Stimulated activated CD8-positive, alpha-beta memory T cell treated with anti-CD3 and anti-CD28 coated beads, Interleukin-15, amount 100 ng/mL, for 1 hour (primary cell): ENCODE data around the gene OLFM1.
"Not testable (repeated sequence)": the region's sequence is repeated elsewhere in the genome, so short reads cannot be mapped to it uniquely, and the experiment has no call there.

Source experiments
- DNase-seq: peaks from one replicate; pipeline ENCODE4 v3.0.0-alpha.2; 2020; ENCODE audit warnings: low read depth

Gene OLFM1

DNA sequence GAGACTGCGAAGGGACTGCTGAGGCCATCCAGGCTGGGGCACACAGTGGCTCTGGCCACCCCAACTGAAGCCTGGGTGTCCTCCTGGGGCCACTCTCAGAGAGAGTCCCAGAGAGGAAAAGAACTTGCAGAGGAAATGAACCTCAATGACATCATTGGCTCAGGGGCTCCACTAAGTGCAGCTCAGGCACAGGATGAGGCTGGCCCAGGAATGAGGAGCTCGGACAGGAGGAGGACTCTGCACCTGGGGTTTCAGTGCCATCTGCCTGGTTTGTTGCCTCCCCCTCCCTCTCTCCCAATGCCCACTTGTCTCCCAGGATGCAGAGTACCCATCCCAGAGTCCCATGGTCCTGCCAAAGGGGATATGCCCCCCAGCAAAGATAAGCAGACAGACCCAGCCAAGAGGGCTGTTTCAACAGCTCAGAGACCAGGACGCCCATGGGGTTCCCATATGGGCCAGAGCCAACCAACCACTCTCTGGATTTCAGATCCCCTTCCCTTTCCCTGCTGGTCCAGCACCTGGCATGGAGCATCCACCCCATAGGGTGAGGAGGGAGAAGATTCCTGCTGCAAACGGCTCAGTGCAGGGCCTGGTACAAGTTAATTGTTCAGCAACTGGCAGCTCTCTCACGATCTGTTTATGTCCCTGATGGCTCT is 26.9 kb upstream of the OLFM1 start:
- no peak for DNase-seq

DNA sequence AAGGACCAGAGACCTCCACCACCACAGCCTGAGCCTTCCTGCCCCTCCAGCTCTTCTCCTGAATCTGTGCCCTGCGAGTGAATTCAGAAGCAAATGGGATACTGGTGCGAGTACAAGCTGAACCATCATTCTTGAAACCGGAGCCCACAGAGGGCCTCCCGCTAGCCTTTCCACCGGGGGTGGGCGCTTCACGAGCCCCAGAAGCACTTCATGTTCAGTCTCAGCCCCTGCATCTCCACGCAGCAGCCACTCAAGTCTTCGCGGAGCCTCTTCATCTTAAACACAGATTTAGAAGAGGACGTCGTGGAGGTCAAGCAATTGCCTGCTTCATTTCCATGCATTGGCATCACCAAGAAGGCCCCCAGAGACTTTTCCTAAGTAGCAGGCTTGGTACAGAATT is 26.0 kb upstream of the OLFM1 start:
- DNase-seq, result no peak

DNA sequence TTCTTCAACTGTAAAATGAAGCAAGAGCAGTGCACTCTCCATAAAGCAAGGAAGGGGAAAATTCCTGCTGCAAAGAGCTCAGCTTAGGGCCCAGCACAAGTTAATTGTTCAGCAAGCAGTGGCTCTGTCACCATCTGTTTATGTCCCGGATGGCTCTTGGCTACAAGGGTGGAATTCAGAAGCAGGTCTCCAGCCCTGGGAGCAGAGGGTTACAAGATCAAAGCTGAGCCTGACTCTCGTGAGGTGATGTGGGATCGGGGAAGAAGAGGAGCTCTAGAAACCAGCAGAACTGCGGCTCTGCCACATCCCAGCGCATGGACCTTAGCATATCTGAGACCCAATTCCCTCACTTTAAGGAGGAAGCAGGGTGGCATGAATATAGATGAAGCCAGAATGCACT is 25.2 kb upstream of the OLFM1 start:
- no peak for DNase-seq

DNA sequence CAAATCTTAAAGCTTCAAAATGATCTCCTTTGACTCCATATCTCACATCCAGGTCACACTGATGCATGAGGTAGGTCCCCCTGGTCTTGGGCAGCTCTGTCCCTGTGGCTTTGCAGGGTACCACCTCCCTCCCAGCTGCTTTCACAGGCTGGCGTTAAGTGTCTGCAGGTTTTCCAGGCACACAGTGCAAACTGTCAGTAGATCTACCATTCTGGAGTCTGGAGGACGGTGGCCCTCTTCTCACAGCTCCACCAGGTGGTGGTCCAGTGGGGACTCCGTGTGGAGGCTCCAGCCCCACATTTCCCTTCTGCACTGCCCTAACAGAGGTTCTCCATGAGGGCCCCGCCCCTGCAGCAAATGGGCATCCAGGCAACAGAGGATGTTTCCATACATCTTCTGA is 24.0 kb upstream of the OLFM1 start:
- DNase-seq, result not testable (repeated sequence)

DNA sequence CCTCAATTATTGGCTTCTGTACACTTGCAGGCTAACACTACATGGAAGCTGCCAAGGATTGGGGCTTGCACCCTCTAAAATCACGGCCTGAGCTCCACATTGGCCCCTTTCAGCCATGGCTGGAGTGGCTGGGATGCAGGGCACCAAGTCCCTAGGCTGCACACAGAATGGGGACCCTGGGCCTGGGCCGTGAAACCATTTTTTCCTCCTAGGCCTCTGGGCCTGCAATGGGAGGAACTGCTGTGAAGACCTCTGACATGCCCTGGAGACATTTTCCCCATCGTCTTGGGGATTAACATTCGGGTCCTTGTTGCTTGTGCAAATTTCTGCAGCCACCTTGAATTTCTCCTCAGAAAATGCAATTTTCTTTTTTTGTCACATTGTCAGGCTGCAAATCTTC is 23.6 kb upstream of the OLFM1 start:
- DNase-seq, result not testable (repeated sequence)

DNA sequence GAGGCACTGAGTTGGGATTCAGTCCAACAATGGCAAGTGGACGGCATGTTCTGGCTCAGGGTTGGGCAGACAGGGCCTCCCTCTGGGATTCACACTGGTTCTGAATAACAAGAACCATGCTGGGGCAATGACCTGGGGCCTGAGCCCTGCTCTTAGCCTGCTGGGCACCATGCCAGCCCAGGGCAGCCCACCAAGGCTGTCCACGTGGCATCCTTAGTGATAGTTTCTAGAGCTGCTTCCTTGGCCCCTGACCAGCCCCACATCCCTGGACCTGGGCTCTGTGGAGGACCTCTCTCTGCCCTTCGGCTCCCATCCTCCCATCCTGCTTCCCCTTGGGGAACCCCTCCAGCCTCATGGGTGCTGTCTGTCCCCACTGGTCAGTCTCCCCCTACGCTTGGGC is 22.3 kb upstream of the OLFM1 start:
- DNase-seq, result no peak

DNA sequence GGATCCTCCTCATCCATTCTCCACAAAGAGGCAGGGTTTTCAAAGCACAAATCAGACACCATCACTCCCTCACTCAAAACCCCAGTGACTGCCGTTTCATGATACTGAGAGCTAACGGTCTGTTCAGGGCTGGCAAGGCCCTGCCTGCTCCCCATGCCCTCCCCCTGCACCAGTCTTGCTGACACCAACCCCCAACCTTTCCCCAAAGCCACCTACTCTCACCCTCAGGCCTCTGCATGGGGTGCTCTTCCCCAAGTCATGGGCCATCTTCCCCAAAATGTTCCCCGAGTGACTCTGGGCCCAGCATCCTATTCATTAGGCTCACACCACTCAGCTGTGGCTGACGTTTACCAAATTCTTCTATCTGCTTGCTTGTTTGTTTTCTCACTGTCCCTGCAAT is 21.7 kb upstream of the OLFM1 start:
- DNase-seq, result no peak

DNA sequence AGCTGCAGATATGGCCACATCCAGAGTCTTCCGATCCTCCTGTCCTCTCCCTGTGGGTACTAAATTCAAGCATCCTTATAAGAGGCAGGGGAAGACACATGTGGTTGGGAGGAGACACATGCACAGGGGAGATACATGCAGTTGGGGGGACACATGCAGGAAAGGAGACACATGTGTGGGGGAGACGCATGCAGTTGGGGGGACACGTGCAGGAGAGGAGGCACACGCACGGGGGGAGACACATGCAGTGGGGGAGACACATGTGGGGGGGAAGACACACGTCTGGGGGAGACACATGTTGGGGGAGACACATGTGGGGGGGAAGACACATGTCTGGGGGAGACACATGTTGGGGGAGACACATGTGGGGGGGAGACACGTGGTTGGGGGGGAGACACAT is 21.2 kb upstream of the OLFM1 start:
- DNase-seq, result no peak

DNA sequence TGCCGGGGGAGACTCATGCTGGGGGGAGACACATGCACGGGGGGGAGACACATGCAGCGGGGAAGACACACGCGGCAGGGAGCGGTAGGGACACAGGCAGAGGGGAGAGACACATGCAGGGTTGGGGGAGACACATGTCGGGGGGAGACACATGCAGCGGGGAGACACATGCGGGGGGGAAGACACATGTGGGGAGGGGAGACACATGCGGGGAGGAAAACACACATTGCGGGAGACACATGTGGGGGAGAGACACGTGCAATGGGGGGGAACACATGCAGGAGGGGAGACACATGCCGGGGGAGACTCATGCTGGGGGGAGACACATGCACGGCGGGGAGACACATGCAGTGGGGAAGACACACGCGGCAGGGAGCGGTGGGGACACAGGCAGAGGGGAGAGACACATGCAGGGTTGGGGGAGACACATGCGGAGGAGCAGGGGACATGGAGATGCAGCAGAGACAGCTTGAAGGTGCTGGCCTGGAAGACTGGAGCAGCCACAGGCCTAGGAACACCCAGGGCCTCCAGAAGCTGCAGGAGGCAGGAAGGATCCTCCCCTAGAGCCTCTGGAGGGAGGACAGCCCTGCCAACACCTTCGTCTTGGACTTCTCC is 20.3 kb upstream of the OLFM1 start:
- no peak for DNase-seq

DNA sequence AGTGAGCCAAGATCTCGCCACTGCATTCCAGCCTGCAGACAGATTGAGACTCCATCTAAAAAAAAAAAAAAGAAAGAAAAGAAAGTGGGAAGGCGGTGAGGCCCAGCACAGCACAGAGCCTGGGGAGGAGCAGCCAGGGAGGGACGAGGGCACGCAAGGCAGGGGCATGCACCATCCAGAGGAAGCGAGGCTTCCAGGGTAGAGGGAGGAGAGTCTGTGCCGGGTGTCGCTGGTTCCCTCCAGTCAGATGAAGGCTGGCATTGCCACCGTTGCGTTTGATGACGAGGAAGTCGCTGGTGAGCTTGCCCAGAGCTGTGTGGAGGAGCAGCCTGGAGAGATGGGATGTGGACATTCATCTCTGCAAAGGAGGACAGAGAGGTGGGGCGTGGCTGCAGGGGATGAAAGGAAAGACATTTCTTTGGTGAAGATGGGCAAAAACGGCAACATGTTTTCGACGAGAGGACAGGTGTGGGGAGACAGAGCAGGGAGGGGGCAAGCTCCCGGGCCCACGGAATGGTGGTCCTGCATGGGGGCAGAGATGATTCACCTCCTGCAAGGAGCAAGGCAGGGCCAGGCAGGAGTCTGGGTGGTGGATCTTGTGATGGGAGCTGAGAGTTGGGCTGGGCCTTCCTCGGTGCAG is 18.6 kb upstream of the OLFM1 start:
- no peak for DNase-seq

DNA sequence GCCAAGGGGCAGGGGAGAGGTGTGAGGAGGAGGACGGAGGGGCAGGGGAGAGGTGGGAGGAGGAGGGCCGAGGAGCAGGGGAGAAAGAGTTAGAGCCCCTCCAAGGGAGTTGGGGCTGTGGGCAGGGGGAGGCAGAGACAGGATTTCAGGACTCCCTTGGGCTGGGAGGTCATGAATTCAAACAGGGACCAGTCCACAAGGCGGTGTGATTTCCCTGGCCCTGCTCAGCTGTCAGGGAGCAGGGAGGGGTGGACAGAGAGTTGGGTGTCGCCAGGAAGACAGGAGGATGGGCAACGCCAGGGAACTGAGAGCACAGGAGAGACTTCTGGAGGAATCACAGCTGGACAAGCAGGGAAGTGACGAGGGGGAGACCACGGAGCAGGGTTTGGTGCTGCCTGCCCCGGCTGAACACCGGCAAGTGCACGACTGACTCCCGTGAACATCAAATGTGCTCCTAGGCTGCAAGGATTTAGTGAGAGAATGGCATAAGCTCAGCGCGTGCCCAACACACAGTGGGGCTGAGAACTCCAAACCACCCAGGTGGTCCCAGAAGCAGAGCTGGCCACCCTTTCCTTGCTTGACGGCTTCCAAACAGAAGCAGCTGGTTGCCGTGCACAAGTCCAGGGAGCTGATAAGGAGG is 17.8 kb upstream of the OLFM1 start:
- no peak for DNase-seq

DNA sequence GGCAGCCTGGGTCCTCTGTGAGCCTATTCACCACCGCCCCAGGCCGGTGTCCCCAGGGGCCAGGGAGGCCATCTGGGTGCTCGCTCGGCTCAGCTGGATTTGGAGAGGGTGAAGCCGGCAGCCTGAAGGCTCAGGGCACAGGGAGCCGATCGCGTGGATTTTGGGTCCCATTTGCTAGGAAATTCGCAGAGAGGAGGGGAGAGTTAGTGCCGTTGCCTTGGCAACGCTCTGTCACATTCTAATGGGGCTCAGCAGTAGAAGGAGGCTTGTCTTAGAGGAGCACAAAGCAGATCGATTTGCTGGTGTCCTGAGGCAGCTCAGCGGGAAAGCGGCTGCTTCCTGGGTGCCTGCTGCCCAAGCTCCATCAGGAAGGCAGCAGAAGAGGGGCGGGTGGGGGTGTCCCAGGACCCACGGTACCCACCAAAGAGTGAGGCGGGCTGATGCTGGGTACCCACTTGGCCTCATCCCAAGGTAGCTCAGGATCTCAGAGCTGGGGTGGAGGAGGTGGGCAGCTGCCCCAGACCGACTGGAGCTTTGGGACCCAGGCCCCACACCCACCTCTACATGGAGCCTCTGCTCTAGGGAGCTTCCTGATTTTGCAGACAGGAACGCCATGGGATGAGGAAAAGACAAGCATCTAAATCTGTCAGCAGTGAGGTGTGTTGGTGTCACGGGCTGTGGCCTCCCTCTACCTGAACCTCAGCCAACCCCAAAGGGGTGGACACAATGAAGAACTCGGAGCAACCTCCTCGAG is 17.1 kb upstream of the OLFM1 start:
- no peak for DNase-seq

DNA sequence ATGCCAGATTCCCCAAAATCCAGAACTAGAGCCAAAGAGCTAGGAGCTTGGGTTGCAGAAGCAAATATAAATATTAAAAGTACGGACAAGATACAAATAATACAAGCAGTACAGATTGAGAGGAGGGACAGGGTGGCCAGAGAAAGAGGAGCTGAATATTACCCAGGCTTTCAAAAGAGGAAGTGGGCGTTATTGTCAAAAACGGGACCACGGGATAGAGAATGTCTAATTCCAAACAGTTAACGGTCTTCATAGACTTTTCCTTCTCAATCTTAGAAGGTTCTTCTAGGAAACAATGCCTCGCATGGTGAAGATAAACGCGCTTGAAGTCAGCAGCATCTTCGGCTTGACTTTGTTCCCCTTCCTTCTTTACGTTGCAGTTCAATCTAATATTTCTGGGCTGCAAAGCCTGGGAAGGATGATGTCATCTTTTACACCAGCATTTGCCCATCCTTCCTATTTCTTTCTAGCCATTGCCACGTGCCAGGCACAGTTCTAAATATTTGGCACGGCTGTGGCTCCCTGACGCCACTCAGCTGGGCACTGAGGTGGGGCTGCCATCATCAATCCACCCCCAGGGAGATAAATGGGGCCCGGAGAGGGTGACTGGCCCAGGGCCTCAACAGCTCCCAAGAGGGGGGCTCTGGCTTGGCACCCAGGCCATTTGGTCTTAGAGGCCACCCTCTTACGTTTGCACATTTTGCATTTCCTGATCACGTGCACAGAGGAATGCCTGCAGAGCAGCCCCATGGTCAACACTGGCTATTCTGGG is 16.3 kb upstream of the OLFM1 start:
- no peak for DNase-seq

DNA sequence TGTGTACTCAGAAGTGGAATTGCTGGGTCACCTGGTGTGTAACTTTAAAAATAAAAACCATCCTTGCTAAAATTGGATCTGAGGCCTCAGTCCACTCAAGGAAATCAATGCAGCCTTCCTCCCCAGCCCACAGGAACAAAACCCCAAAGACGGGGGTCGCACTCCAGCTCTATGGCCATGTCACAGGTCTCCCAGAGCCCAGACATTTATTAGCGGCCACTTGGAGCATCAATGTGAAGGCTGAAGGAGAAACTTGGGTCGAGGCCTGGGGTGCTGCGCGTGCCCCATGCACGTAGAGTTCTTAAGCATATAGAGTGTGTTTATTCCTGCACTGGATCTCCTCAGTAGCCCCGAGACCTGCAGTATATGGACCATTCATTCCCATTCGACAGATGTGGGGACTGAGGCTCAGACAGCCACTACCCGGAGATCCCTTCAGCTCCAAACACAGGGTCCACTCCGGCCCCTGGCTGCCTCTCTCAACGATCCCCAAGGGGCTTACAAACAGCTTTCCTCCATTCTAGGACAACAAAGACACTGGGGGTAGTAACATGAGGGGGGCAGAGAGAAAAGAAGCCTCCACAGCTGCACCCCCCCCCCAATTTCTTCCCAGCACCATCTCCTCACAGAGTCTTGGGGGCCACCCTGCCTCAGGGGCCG is 14.3 kb upstream of the OLFM1 start:
- no peak for DNase-seq

DNA sequence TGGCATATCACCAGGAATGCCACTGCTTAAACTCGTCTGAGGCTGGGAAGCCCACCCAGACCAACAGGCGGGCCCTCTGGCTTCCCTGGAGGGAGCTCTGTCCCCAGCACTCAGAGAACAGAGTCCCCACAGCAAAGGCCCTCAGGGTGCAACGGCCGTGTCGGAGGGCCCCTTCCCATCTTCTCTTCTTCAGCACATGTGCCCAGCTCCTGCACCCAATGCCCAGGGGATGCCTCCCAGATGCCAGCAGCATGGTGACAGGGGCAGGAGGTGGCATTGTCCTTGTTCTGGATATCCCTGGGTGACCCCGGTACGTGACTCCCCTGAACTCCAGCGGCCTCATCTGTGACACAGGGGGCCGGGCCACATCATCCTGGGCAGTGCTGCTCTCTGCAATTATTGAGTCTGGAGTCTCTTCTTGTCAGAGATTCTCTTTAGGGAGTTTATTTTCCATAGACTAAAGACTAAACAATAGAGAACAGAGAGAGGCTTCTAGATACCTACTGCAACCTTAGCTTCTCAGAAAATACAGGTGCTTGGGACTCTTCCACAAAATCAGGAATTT is 13.6 kb upstream of the OLFM1 start:
- DNase-seq, result no peak

DNA sequence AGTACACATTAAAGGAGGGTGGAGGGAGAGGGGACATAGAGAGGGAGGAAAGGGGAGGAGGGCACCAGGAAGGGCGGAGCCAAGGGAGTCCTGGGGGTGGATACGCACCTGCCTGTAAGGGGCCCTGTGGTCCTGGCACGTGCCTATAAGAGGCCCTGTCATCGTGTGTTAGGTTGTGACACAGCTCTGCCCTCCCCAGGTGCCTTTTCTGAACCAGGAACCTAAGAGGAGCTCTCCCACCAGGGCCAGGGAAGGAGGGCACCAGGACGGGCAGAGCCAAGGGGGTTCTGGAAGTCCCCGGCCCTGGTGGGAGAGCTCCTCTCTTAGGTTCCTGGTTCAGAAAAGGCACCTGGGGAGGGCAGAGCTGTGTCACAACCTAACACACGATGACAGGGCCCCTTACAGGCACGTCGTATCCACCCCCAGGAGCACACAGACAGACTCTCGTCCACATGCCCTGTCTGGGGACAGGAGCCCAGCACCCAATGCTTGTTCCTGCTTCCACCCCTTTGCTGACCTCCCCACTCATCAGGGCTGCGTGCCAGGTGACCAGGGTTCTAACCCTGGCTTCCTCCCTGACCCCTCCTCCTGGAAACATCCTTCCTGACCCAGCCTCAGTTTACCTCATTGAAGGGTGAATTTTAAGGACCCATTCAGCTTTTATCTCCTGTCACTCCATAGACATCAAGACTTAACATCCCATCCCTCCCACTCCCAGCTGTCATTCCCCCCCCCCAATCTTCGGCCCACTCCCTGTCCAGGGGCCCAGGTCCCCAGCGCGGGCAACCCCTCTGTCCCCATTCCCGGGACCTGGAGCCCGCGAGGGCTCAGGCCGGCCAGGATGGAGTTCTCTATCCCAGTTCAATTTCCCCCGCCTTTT is 12.9 kb upstream of the OLFM1 start:
- no peak for DNase-seq

DNA sequence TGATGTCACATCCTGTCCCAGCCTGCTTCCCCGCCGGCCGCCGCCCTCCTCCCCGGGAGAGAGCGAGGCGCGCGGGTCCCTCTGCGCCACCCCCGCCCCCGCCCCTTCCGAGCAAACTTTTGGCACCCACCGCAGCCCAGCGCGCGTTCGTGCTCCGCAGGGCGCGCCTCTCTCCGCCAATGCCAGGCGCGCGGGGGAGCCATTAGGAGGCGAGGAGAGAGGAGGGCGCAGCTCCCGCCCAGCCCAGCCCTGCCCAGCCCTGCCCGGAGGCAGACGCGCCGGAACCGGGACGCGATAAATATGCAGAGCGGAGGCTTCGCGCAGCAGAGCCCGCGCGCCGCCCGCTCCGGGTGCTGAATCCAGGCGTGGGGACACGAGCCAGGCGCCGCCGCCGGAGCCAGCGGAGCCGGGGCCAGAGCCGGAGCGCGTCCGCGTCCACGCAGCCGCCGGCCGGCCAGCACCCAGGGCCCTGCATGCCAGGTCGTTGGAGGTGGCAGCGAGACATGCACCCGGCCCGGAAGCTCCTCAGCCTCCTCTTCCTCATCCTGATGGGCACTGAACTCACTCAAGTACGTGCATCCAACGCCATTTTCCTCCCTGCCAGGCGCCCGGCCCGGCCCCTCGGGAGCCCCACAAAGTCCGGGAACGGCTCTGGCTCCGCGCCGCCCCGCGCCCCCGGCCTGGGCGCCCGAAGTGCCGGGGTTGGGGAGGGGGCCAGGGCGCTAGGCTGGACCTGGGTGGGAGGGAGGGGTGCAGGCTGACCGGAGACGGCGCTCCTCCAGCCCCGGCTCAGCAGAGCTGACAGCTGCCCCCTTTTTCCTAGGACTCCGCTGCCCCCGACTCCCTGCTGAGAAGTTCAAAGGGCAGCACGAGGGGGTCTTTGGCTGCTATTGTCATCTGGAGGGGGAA is 12.0 kb upstream of the OLFM1 start:
- no peak for DNase-seq

DNA sequence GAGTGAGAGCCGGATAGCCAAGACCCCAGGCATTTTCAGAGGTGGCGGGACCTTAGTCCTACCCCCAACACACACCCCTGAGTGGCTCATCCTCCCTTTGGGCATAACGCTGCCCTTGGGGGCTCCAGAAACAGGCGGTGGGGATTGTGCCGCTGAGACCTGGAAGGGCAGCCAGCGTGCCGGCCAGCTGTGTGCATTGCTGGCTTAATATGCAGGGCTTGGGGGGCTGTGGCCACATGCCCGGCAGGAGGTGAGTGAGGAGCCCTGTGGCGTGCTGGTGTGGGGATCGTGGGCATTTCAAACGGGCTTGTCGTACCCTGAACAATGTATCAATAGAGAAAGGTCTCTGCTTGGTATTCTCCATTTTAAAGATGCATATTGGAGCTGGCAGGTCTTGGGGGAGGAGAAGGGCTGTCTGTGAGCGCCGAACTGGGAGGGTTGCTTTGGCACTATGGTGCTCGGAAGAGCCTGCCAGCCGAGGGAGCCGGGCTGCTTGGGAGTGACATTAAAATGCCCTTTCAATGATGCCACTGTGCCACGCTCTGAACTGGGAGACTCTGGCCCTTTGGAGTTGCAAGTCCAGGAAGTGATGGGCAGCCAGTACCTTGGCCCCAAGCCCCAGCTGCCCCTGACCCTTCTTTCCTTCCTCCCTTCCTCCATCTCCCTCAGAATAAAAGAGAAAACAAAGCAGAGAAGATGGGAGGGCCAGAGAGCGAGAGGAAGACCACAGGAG is 11.2 kb upstream of the OLFM1 start:
- DNase-seq, result no peak
